Liver (tissue), 9 donors: ENCODE measurements around the gene SV2B. TPM values are rescaled to one million over a fixed set of nuclear protein-coding genes. Genes with fewer than 3 reads are reported as not detected.

Source experiments
- DNase-seq: peaks from one replicate; pipeline ENCODE4 v3.0.0-alpha.2; 2017; ENCODE audit warnings: low spot score
- H3K27ac ChIP-seq, 2 donors: one replicate each; pipeline ENCODE4 v1.7.0; 2013; ENCODE audit warnings: inconsistent platforms in 2 of 2, low read length in 2 of 2, control low read depth in 1 of 2, low read depth in 1 of 2, mild to moderate bottlenecking in 1 of 2
- H3K27me3 ChIP-seq, 4 donors: one replicate each; pipeline versions ENCODE4 v1.6.1 to v1.7.0; 2013; ENCODE audit warnings: low read length in 3 of 4, inconsistent platforms in 1 of 4, mild to moderate bottlenecking in 1 of 4, moderate library complexity in 1 of 4; ENCODE audit not compliant: control insufficient read depth in 4 of 4, insufficient read depth in 4 of 4
- H3K36me3 ChIP-seq, 4 donors: one replicate each; pipeline versions ENCODE4 v1.6.1 to v1.7.0; 2013; ENCODE audit warnings: low read length in 3 of 4, mild to moderate bottlenecking in 3 of 4, low read depth in 1 of 4, moderate library complexity in 1 of 4; ENCODE audit not compliant: control insufficient read depth in 4 of 4, insufficient read depth in 3 of 4
- H3K4me1 ChIP-seq, 4 donors: one replicate each; pipeline versions ENCODE4 v1.6.1 to v1.7.0; 2013; ENCODE audit warnings: low read length in 3 of 4, mild to moderate bottlenecking in 3 of 4, moderate library complexity in 1 of 4; ENCODE audit not compliant: control insufficient read depth in 4 of 4, insufficient read depth in 4 of 4
- H3K4me3 ChIP-seq, 3 donors: one replicate each; pipeline versions ENCODE4 v1.6.1 to v1.7.0; 2013; ENCODE audit warnings: low read length in 3 of 3, control low read depth in 1 of 3, low read depth in 1 of 3, mild to moderate bottlenecking in 1 of 3
- H3K9ac ChIP-seq, 2 donors: one replicate each; pipeline ENCODE4 v1.7.0; 2013; ENCODE audit warnings: low read length in 2 of 2, mild to moderate bottlenecking in 2 of 2, moderate library complexity in 2 of 2, control low read depth in 1 of 2, low read depth in 1 of 2
- H3K9me3 ChIP-seq, 4 donors: one replicate each; pipeline versions ENCODE4 v1.6.1 to v1.7.0; 2013; ENCODE audit warnings: low read length in 3 of 4; ENCODE audit not compliant: control insufficient read depth in 4 of 4
- FOXA1 ChIP-seq: IDR thresholded peaks from 2 replicates; pipeline ENCODE4 v1.6.1; 2016; ENCODE audit warnings: antibody characterized with exemption
- FOXA2 ChIP-seq: IDR thresholded peaks from 2 replicates; pipeline ENCODE4 v1.6.1; 2016; ENCODE audit warnings: antibody characterized with exemption
- GABPA ChIP-seq, 2 donors: IDR thresholded peaks in 1 of 2; conservative IDR thresholded peaks in 1 of 2; 2 replicates each; pipeline ENCODE4 v1.6.1; 2016; ENCODE audit warnings: antibody characterized with exemption in 2 of 2, mild to moderate bottlenecking in 1 of 2, moderate library complexity in 1 of 2
- HNF4A ChIP-seq, 2 donors: conservative IDR thresholded peaks; 2 replicates each; pipeline ENCODE4 v1.6.1; 2016; ENCODE audit warnings: antibody characterized with exemption in 2 of 2, mild to moderate bottlenecking in 2 of 2
- HNF4G ChIP-seq: IDR thresholded peaks from 2 replicates; pipeline ENCODE4 v1.6.1; 2016; ENCODE audit warnings: antibody characterized with exemption
- JUND ChIP-seq, 2 donors: IDR thresholded peaks; 2 replicates each; pipeline ENCODE4 v1.6.1; 2016; ENCODE audit warnings: antibody characterized with exemption in 2 of 2
- NR2F2 ChIP-seq: IDR thresholded peaks from 2 replicates; pipeline ENCODE4 v1.6.1; 2016; ENCODE audit warnings: antibody characterized with exemption
- RXRA ChIP-seq, 2 donors: IDR thresholded peaks; 2 replicates each; pipeline ENCODE4 v1.6.1; 2017 to 2018; ENCODE audit warnings: antibody characterized with exemption in 2 of 2, mild to moderate bottlenecking in 1 of 2
- SP1 ChIP-seq: IDR thresholded peaks from 2 replicates; pipeline ENCODE4 v1.6.1; 2018; ENCODE audit warnings: antibody characterized with exemption, mild to moderate bottlenecking
- TAF1 ChIP-seq: conservative IDR thresholded peaks from 2 replicates; pipeline ENCODE4 v1.6.1; 2016; ENCODE audit warnings: antibody characterized with exemption, mild to moderate bottlenecking
- YY1 ChIP-seq: IDR thresholded peaks from 2 replicates; pipeline ENCODE4 v1.6.1; 2016; ENCODE audit warnings: antibody characterized with exemption, mild to moderate bottlenecking
- WGBS: extraction: QIAGEN DNeasy Blood & Tissue Kit; methylation state at CpG from one replicate; pipeline ENCODE4 v1.1.7; 2013; 5-methylcytosine and 5-hydroxymethylcytosine counted together
- polyA plus RNA-seq, 2 donors: library from polyadenylated mRNA; stranded (reverse) in 1 of 2; unstranded in 1 of 2; fragments of 200-250 nt in 1 of 2; fragments of >200 nt in 1 of 2; fragmentation: Nextera tagmentation in 1 of 2; extraction: Ambion mirVana in 1 of 2; gene quantifications; one replicate each; pipeline versions ENCODE4 v1.2.1 to v1.2.3, GENCODE V29; 2013 to 2015
- total RNA-seq, 2 donors: library from RNA; depleted of rRNA; stranded (reverse); fragments of >200 nt; gene quantifications; one replicate each; pipeline ENCODE4 v1.2.3, GENCODE V29; 2014
- TF ChIP-seq, protein P1 (sequence below): IDR thresholded peaks from 2 replicates; pipeline ENCODE4 v1.6.1; 2016; ENCODE audit warnings: antibody characterized with exemption, mild to moderate bottlenecking
- TF ChIP-seq, protein P2 (sequence below): IDR thresholded peaks from 2 replicates; pipeline ENCODE4 v1.6.1; 2016; ENCODE audit warnings: antibody characterized with exemption
- TF ChIP-seq, protein P3 (sequence below): fragments of 150-350 bp; IDR thresholded peaks from 2 replicates; pipeline ENCODE4 v1.5.1; 2017; ENCODE audit warnings: improper control_type of control experiment, low read depth, low read length; ENCODE audit not compliant: missing input control
- TF ChIP-seq, protein P4 (sequence below): IDR thresholded peaks from 2 replicates; pipeline ENCODE4 v1.6.1; 2016; ENCODE audit warnings: antibody characterized with exemption
- TF ChIP-seq, protein P5 (sequence below): IDR thresholded peaks from 2 replicates; pipeline ENCODE4 v1.6.1; 2016; ENCODE audit warnings: antibody characterized with exemption
- donor health status: healthy.
- donor health status: healthy.
- donor health status: healthy.
- donor health status: healthy.
- donor health status: healthy.

SV2B gene
- total and polyA plus RNA-seq, 4 donors: 0.08 to 0.16 (median 0.09) TPM; not detected in 1

DNA sequence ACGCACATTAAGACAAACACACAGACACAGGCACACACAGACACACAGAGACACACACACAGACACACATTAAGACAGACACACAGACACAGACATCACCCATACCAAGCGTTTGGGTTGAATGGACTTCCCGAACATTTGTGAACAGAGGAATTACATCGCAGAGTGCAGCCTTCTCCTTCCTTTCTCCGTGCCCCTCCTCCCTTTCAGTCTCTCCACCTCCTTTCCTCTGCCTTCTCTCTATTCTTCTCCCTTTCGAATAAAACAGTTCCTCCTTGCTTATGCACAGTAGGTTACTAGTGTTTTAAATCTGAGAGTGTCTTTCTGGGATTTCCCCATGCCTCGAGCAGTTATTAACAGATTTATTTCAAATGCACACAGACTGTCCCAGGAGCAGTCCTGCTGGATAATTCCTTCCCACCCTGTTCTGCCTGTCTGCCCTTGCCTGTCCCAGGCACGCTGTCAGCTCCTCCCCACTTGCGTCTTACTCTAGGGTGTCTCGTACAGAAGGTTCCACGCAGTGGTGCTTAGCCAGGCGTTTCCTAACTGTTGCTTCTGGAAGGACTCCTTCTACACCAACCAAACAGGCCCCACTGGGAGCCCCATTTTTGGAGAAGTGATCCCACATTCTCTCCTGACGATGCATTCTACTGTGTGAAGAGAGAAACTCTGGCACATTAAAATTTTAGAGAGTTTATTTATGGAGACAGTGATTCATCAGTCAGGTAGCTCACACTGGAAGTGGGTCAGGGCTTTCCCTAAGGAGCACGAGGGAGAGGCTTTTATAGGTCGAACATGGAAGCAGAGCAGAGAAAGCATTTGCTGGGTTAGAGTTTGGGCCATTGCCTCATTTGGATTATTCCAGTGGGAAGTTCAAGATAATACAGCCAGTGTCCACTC lies 163.8 kb downstream of the SV2B start:
- Histone ChIP-seq H3K9ac (no peak overlapping the region), H3K27ac (no peak overlapping the region), H3K4me1 (no peaks in the 10 kb centered on the region), H3K36me3 (no peaks in the 10 kb centered on the region), H3K4me3 (no peak overlapping the region), H3K27me3 (no peaks in the 10 kb centered on the region), H3K9me3 (no peaks in the 10 kb centered on the region)
- 71% methylated on average over 15 of the region's 15 CpGs for WGBS
- TF ChIP-seq HNF4G (no peak), GABPA (IDR thresholded peaks at IDR 0.05 in 1 of 2, conservative IDR thresholded peaks at IDR 0.05 in 1 of 2) (no peak), NR2F2 (no peak), HNF4A (conservative IDR thresholded peaks at IDR 0.05) (no peak), JUND (IDR thresholded peaks at IDR 0.05) (no peak), FOXA1 (no peak), SP1 (no peak), RXRA (IDR thresholded peaks at IDR 0.05) (no peak), FOXA2 (no peak)
- TF ChIP-seq, protein P1, sequence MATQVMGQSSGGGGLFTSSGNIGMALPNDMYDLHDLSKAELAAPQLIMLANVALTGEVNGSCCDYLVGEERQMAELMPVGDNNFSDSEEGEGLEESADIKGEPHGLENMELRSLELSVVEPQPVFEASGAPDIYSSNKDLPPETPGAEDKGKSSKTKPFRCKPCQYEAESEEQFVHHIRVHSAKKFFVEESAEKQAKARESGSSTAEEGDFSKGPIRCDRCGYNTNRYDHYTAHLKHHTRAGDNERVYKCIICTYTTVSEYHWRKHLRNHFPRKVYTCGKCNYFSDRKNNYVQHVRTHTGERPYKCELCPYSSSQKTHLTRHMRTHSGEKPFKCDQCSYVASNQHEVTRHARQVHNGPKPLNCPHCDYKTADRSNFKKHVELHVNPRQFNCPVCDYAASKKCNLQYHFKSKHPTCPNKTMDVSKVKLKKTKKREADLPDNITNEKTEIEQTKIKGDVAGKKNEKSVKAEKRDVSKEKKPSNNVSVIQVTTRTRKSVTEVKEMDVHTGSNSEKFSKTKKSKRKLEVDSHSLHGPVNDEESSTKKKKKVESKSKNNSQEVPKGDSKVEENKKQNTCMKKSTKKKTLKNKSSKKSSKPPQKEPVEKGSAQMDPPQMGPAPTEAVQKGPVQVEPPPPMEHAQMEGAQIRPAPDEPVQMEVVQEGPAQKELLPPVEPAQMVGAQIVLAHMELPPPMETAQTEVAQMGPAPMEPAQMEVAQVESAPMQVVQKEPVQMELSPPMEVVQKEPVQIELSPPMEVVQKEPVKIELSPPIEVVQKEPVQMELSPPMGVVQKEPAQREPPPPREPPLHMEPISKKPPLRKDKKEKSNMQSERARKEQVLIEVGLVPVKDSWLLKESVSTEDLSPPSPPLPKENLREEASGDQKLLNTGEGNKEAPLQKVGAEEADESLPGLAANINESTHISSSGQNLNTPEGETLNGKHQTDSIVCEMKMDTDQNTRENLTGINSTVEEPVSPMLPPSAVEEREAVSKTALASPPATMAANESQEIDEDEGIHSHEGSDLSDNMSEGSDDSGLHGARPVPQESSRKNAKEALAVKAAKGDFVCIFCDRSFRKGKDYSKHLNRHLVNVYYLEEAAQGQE: no peak
- TF ChIP-seq, protein P2, sequence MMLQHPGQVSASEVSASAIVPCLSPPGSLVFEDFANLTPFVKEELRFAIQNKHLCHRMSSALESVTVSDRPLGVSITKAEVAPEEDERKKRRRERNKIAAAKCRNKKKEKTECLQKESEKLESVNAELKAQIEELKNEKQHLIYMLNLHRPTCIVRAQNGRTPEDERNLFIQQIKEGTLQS: no peak
- TF ChIP-seq, protein P3, sequence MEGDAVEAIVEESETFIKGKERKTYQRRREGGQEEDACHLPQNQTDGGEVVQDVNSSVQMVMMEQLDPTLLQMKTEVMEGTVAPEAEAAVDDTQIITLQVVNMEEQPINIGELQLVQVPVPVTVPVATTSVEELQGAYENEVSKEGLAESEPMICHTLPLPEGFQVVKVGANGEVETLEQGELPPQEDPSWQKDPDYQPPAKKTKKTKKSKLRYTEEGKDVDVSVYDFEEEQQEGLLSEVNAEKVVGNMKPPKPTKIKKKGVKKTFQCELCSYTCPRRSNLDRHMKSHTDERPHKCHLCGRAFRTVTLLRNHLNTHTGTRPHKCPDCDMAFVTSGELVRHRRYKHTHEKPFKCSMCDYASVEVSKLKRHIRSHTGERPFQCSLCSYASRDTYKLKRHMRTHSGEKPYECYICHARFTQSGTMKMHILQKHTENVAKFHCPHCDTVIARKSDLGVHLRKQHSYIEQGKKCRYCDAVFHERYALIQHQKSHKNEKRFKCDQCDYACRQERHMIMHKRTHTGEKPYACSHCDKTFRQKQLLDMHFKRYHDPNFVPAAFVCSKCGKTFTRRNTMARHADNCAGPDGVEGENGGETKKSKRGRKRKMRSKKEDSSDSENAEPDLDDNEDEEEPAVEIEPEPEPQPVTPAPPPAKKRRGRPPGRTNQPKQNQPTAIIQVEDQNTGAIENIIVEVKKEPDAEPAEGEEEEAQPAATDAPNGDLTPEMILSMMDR: no peak
- no peak for DNase-seq

DNA sequence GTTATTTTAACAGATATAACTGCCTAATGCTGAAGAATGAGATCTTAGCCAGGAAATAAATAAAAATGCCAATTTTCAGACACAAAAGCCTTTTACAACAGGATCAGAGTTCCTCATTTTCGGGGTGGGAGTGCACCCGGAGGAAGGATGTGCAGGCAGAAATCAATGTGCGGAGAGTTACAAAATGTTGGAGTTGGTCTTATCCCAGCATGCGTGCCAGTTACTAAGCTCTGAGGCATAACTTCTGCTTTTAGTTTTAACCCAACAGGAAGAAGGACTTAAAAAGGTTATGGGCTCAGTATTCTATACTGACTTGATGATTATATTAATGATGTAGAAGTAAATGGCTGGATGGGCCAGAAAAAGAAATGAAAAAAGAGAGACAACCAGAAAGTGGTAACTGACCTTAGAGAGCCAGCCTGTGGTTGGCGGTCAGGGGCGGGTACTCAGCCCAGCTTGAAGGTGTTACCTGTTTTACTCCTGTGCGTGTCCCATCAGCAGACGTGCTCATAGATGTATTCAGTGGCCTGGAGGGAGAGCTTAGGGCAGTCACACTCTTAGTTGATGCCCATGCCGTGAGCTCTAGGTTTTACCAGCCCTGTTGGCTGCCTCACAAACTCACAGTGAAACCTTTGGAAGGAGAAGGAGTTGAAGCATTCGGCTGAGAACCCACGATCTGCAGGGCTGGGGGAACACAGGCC lies 164.7 kb downstream of the SV2B start:
- Histone ChIP-seq H3K4me3 (no peak overlapping the region), H3K36me3 (no peaks in the 10 kb centered on the region), H3K27ac (no peak overlapping the region), H3K9me3 (no peaks in the 10 kb centered on the region), H3K4me1 (no peaks in the 10 kb centered on the region), H3K9ac (no peak overlapping the region), H3K27me3 (no peaks in the 10 kb centered on the region)
- no peak for DNase-seq
- 76% methylated on average over 11 of the region's 11 CpGs for WGBS
- TF ChIP-seq JUND (IDR thresholded peaks at IDR 0.05): no peak
- TF ChIP-seq, protein P2: no peak
- TF ChIP-seq GABPA (IDR thresholded peaks at IDR 0.05 in 1 of 2, conservative IDR thresholded peaks at IDR 0.05 in 1 of 2): no peak
- no peak for TF ChIP-seq RXRA (IDR thresholded peaks at IDR 0.05)
- no peak for TF ChIP-seq SP1
- TF ChIP-seq, protein P3: no peak
- TF ChIP-seq, protein P4, sequence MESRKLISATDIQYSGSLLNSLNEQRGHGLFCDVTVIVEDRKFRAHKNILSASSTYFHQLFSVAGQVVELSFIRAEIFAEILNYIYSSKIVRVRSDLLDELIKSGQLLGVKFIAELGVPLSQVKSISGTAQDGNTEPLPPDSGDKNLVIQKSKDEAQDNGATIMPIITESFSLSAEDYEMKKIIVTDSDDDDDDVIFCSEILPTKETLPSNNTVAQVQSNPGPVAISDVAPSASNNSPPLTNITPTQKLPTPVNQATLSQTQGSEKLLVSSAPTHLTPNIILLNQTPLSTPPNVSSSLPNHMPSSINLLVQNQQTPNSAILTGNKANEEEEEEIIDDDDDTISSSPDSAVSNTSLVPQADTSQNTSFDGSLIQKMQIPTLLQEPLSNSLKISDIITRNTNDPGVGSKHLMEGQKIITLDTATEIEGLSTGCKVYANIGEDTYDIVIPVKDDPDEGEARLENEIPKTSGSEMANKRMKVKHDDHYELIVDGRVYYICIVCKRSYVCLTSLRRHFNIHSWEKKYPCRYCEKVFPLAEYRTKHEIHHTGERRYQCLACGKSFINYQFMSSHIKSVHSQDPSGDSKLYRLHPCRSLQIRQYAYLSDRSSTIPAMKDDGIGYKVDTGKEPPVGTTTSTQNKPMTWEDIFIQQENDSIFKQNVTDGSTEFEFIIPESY: no peak
- TF ChIP-seq, protein P5, sequence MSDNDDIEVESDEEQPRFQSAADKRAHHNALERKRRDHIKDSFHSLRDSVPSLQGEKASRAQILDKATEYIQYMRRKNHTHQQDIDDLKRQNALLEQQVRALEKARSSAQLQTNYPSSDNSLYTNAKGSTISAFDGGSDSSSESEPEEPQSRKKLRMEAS: no peak
- TF ChIP-seq FOXA2: no peak
- no peak for TF ChIP-seq TAF1
- no peak for TF ChIP-seq YY1
